ENCODE measurements around the gene SLC22A7. TPM values are rescaled to one million over a fixed set of nuclear protein-coding genes. Genes with fewer than 3 reads are reported as not detected.

The SLC22A7 gene
- total RNA-seq, 3 donors from 2014 or later (not counting 1 experiment from before 2014, with no cell fraction given) = not detected

GRCh38 chr6:43296780-43297497 is 1.1 kb upstream of the SLC22A7 start:
- no peak overlapping the region for H3K27ac Mint-ChIP-seq
- H3K27me3 Mint-ChIP-seq (ENCODE audit: low read depth in 2 of 2) = peaks cover 0 to 2% of the 10 kb centered on the region in 2 donors
- no peak overlapping the region for H3K27ac ChIP-seq (ENCODE audit: low read length)
- H3K27me3 ChIP-seq (ENCODE audit: control insufficient read depth, insufficient read depth, low read length) = peaks cover 3% of the 10 kb centered on the region
- no peaks in the 10 kb centered on the region for H3K9me3 ChIP-seq (ENCODE audit: control insufficient read depth, insufficient read depth, low read length)
- TF ChIP-seq CTCF (IDR thresholded peaks at IDR 0.05) = no peak
- no peaks in the 10 kb centered on the region for H3K9me3 Mint-ChIP-seq
- no peaks in the 10 kb centered on the region for H3K36me3 Mint-ChIP-seq
- ATAC-seq (no peak), DNase-seq (no peak)
- no peaks in the 10 kb centered on the region for H3K36me3 ChIP-seq (ENCODE audit: control insufficient read depth, insufficient read depth, low read length)
- H3K4me3 ChIP-seq (ENCODE audit: low read length) = no peak overlapping the region
- 89% methylated on average over 5 of the region's 5 CpGs for WGBS (ENCODE audit: insufficient coverage)
- H3K4me1 Mint-ChIP-seq = no peaks in the 10 kb centered on the region
- H3K4me1 ChIP-seq (ENCODE audit: control insufficient read depth, insufficient read depth, low read length) = no peaks in the 10 kb centered on the region
- no peak overlapping the region for H3K4me3 Mint-ChIP-seq
- intact Hi-C loops (cut with micrococcal nuclease) = no loop called here

GRCh38 chr6:43298565-43299337 is 691 bp downstream of the SLC22A7 start:
- no peak overlapping the region for H3K4me3 ChIP-seq (ENCODE audit: low read length)
- DNase-seq = no peak
- H3K36me3 ChIP-seq (ENCODE audit: control insufficient read depth, insufficient read depth, low read length) = no peaks in the 10 kb centered on the region
- intact Hi-C loops (cut with micrococcal nuclease) = no loop called here
- H3K9me3 Mint-ChIP-seq = no peaks in the 10 kb centered on the region
- no peaks in the 10 kb centered on the region for H3K4me1 Mint-ChIP-seq
- H3K27ac Mint-ChIP-seq = no peak overlapping the region
- 80% methylated on average over 12 of the region's 12 CpGs for WGBS (ENCODE audit: insufficient coverage)
- H3K4me1 ChIP-seq (ENCODE audit: control insufficient read depth, insufficient read depth, low read length) = no peaks in the 10 kb centered on the region
- TF ChIP-seq CTCF (IDR thresholded peaks at IDR 0.05) = no peak
- no peaks in the 10 kb centered on the region for H3K36me3 Mint-ChIP-seq
- peaks cover 0 to 2% of the 10 kb centered on the region in 2 donors for H3K27me3 Mint-ChIP-seq (ENCODE audit: low read depth in 2 of 2)
- no peaks in the 10 kb centered on the region for H3K9me3 ChIP-seq (ENCODE audit: control insufficient read depth, insufficient read depth, low read length)
- H3K27ac ChIP-seq (ENCODE audit: low read length) = no peak overlapping the region
- H3K27me3 ChIP-seq (ENCODE audit: control insufficient read depth, insufficient read depth, low read length) = peaks cover 3% of the 10 kb centered on the region
- no peak overlapping the region for H3K4me3 Mint-ChIP-seq
- ATAC-seq = no peak

- no peak for TF ChIP-seq CTCF (IDR thresholded peaks at IDR 0.05)
- peaks cover 3% of the 10 kb centered on the region for H3K27me3 ChIP-seq (ENCODE audit: control insufficient read depth, insufficient read depth, low read length)
- H3K9me3 ChIP-seq (ENCODE audit: control insufficient read depth, insufficient read depth, low read length) = no peaks in the 10 kb centered on the region
- no peak overlapping the region for H3K4me3 ChIP-seq (ENCODE audit: low read length)
- H3K36me3 ChIP-seq (ENCODE audit: control insufficient read depth, insufficient read depth, low read length) = no peaks in the 10 kb centered on the region
- WGBS (ENCODE audit: insufficient coverage) = 89% methylated on average over 18 of the region's 18 CpGs
- no peaks in the 10 kb centered on the region for H3K36me3 Mint-ChIP-seq
- ATAC-seq = no peak
- H3K4me1 ChIP-seq (ENCODE audit: control insufficient read depth, insufficient read depth, low read length) = no peaks in the 10 kb centered on the region
- intact Hi-C loops (cut with micrococcal nuclease) = no loop called here
- H3K4me3 Mint-ChIP-seq = no peak overlapping the region
- no peak overlapping the region for H3K27ac ChIP-seq (ENCODE audit: low read length)
- H3K27me3 Mint-ChIP-seq (ENCODE audit: low read depth in 2 of 2) = peaks cover 0 to 2% of the 10 kb centered on the region in 2 donors
- no peaks in the 10 kb centered on the region for H3K9me3 Mint-ChIP-seq
- no peaks in the 10 kb centered on the region for H3K4me1 Mint-ChIP-seq
- no peak overlapping the region for H3K27ac Mint-ChIP-seq
- no peak for DNase-seq
Observed at GRCh38 chr6:43299338-43300293, 1.6 kb downstream of the SLC22A7 start.

Measured in natural killer cell (primary cell).